Colon (tissue), 2 donors: ENCODE data around the gene GJA9.

Experiments used
- FAIRE-seq: peaks from 2 replicates; lab custom pipeline; 2012; peaks lifted over from hg19 to GRCh38; lab: Jason Lieb, UNC
- donor health status: control.
- donor health status: control.

GJA9 gene

DNA sequence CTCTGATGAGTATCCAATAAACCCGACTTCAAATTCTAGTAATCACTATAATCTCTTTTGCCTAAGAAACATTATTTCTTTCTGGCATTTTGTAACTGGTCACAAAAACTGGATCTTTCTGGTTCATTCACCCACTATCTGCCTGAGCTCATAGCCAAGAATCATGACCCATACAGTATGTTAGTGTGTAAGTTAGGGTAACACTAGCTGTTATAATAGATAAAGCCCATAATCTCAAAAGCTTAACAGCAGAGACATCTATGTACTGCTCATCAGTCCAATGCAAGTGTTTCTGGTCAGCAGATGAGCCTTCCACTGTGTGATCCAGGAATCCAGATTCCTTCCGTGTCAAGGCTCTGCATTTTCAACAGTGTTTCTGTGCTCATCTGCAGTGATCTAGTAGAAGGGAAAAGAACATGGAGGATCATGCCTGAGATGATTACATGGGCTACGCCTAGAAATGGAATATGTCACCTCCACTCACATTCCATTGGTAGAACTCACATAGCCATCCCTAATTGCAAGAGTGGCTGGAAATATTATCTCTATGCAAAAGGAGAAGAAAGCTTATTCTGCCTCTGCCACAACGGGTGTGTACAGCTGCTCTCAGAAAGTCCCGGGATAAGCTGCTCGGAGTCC lies 49.5 kb downstream of the GJA9 start:
- FAIRE-seq: no peak

DNA sequence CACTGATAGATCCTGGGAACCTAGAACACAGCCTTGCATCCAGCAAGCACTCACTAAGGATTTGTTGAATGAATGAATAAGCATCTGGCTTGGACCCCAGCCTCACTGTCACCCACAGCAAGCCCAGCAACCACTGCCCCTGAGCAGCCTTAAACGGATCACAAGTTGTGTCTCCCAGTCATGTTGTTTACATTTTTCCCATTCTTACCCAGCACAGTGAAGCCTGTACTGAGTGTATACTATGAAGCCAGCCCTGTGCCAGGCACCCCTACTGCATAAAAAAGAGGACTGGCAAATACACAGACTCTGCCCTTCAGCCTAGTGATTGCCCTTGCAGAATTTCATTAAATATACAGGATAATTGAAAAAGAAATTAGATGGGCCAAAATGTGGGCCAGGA lies 52.0 kb downstream of the GJA9 start:
- FAIRE-seq: no peak

DNA sequence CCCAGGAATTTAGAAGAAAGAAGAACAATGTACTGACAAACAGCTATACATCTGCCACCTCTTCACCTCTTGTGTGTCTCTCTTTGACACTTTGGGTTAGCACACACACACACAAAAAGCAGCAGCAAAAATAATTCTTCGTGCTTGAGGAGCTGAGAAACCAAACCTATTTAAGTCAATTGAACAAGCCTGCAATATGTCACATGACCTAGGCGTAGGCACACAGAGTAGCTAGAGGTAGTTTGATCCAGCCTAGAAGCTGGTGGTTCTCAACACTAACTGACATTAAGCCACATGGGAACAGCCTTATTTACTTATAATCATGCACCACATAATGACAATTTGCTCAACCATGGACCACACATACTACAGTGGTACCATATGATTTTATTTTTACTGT lies 54.1 kb downstream of the GJA9 start:
- no peak for FAIRE-seq

DNA sequence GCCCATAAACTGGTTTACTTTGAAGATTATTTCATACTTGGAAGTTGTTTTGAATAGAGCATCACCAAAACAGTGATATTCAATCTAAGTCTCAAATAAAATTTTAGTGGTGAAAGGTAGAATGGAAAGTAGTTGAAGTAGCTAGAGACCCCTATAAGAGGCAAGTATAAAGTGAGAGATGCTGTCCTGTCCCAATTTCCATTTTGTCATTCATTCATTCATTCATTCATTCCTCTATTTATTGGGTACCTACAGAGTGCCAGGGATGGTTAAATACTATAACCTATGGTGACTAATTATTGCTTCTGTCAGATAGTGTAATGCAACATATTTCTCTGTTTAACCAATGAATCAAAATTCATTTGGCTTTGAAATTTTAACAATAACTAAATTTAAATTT lies 54.5 kb downstream of the GJA9 start:
- no peak for FAIRE-seq

DNA sequence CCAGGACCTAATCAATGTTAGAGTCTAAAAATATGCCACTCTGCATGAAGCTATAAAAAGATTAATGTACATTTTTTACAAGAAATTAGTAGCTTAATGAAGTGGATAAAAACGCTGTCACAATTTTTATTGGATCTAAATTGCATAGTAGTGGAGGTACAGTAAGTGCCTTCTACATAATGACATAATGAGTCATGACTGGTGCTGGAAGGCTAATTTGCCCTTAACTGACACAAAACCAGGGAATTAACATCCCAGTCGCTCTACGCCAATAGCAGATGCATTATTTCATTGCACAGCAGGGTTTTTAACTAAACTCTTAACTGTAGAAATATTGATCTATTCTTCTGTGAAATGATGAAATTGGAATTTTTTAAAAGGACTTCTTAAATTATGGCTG lies 55.1 kb downstream of the GJA9 start:
- no peak for FAIRE-seq
